Stomach (tissue), 9 donors: ENCODE measurements around the gene NPAS3. TPM values are rescaled to one million over a fixed set of nuclear protein-coding genes. Genes with fewer than 3 reads are reported as not detected.

Experiments
- DNase-seq, 2 donors: peaks; one replicate each; pipeline versions ENCODE4 v3.0.0 to v3.0.0-alpha.2; 2013 to 2019
- H3K27ac ChIP-seq, 5 donors: fragments of 200-600 bp in 4 of 5; sonication (generic) in 4 of 5; one replicate each; pipeline ENCODE4 v1.5.1; 2013 to 2019; ENCODE audit warnings: mild to moderate bottlenecking in 1 of 5, moderate library complexity in 1 of 5
- H3K27me3 ChIP-seq, 3 donors: fragments of 200-600 bp; sonication (generic); one replicate each; pipeline ENCODE4 v1.5.1; 2017 to 2019; ENCODE audit warnings: mixed run types in 1 of 3
- H3K36me3 ChIP-seq, 4 donors: fragments of 200-600 bp; sonication (generic); 1 replicate in 3 of 4; 2 replicates in 1 of 4; pipeline ENCODE4 v1.5.1; 2016 to 2019
- H3K4me1 ChIP-seq, 4 donors: fragments of 200-600 bp; sonication (generic); one replicate each; pipeline ENCODE4 v1.5.1; 2016 to 2019
- H3K4me3 ChIP-seq, 4 donors: fragments of 200-600 bp; sonication (generic) in 3 of 4; one replicate each; pipeline ENCODE4 v1.5.1; 2016 to 2019; ENCODE audit warnings: mild to moderate bottlenecking in 1 of 4
- H3K9me3 ChIP-seq, 4 donors: fragments of 200-600 bp; sonication (generic); one replicate each; pipeline ENCODE4 v1.5.1; 2016 to 2019
- EP300 ChIP-seq: sonication (generic); formaldehyde crosslinking; IDR thresholded peaks from one replicate; pipeline ENCODE4 v1.6.1; 2017; ENCODE audit warnings: antibody characterized with exemption
- POLR2A ChIP-seq, 4 donors: fragments of 450-650 bp; IDR thresholded peaks; one replicate each; pipeline ENCODE4 v1.6.1; 2016; ENCODE audit warnings: antibody characterized with exemption in 4 of 4, control low read depth in 2 of 4, mild to moderate bottlenecking in 1 of 4, moderate library complexity in 1 of 4
- POLR2AphosphoS5 ChIP-seq, 3 donors: sonication (generic); formaldehyde crosslinking; IDR thresholded peaks; one replicate each; pipeline ENCODE4 v1.6.1; 2016; ENCODE audit warnings: antibody characterized with exemption in 3 of 3
- WGBS, 5 donors: extraction: QIAGEN DNeasy Blood & Tissue Kit in 3 of 5; methylation state at CpG; one replicate each; pipeline versions ENCODE4 v1.1.5 to v1.1.7; 2013 to 2018; 5-methylcytosine and 5-hydroxymethylcytosine counted together
- intact Hi-C: fragments of 100-400 bp; cut with DNase I; formaldehyde crosslinking; loops from one replicate; pipeline ENCODE4 v1.15.1; 2023; ENCODE audit warnings: low total_unique reads
- polyA plus RNA-seq, 3 donors: library from polyadenylated mRNA; stranded (reverse); fragments of 200-250 nt; gene quantifications; one replicate each; pipeline ENCODE4 v1.2.3, GENCODE V29; 2013
- total RNA-seq, 5 donors: library from RNA; depleted of rRNA; stranded (reverse); fragments of >200 nt; gene quantifications; one replicate each; pipeline versions ENCODE4 v1.1.0 to v1.2.3, GENCODE V29; 2014 to 2016
- TF ChIP-seq, protein P1 (sequence below), 7 experiments: fragments of 450-650 bp in 4 of 7; fragments of 200-600 bp in 3 of 7; sonication (generic) in 3 of 7; IDR thresholded peaks; one replicate each; pipeline ENCODE4 v1.5.1; 2016 to 2019; ENCODE audit warnings: antibody characterized with exemption in 7 of 7, control low read depth in 2 of 7, mild to moderate bottlenecking in 1 of 7
- donor health status: healthy with polysubstance abuse.
- donor health status: Bipolar disorder and iron deficiency.
- donor health status: healthy.

The NPAS3 gene
- total and polyA plus RNA-seq, 8 donors: under 0.01 to 7.9 (median 0.76) TPM; not detected in 1

- no peaks in the 10 kb centered on the region for H3K36me3 ChIP-seq
- H3K4me1 ChIP-seq: no peaks in the 10 kb centered on the region
- no peaks in the 10 kb centered on the region for H3K27me3 ChIP-seq
- H3K27ac ChIP-seq: no peak overlapping the region
- no peak for DNase-seq
- no peaks in the 10 kb centered on the region for H3K9me3 ChIP-seq
- intact Hi-C loops: no loop called here
- TF ChIP-seq, protein P1, sequence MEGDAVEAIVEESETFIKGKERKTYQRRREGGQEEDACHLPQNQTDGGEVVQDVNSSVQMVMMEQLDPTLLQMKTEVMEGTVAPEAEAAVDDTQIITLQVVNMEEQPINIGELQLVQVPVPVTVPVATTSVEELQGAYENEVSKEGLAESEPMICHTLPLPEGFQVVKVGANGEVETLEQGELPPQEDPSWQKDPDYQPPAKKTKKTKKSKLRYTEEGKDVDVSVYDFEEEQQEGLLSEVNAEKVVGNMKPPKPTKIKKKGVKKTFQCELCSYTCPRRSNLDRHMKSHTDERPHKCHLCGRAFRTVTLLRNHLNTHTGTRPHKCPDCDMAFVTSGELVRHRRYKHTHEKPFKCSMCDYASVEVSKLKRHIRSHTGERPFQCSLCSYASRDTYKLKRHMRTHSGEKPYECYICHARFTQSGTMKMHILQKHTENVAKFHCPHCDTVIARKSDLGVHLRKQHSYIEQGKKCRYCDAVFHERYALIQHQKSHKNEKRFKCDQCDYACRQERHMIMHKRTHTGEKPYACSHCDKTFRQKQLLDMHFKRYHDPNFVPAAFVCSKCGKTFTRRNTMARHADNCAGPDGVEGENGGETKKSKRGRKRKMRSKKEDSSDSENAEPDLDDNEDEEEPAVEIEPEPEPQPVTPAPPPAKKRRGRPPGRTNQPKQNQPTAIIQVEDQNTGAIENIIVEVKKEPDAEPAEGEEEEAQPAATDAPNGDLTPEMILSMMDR (IDR thresholded peaks at IDR 0.05): no peak
- no peak for TF ChIP-seq EP300
- no peak for TF ChIP-seq POLR2AphosphoS5 (IDR thresholded peaks at IDR 0.05)
- no peak overlapping the region for H3K4me3 ChIP-seq
Observed at GRCh38 chr14:33386140-33386539, 447.5 kb downstream of the NPAS3 start.

DNA sequence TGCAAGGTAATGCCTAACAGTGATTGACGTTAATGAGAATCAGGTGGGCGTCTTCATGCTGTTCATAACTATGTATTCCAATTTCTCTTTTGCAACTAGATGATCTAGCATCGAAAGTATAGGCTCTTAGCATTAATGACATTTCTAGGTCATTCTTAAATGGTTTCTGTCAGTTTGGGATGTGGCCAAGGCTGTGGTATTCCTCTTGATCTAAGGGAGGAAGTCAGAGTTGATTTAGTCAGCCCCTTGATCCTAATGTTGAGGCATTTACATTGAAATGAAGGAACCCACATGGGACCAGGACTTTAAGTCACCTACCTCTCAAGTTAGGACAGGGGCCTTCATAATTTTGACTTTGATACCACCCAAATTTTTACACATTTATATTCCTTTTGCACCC lies 448.1 kb downstream of the NPAS3 start:
- no peaks in the 10 kb centered on the region for H3K4me1 ChIP-seq
- WGBS, 5 donors: 79 to 91% (median 90%) methylated on average over 3 of the region's 3 CpGs
- no peaks in the 10 kb centered on the region for H3K27me3 ChIP-seq
- intact Hi-C loops: no loop called here
- no peak overlapping the region for H3K4me3 ChIP-seq
- H3K9me3 ChIP-seq: no peaks in the 10 kb centered on the region
- no peaks in the 10 kb centered on the region for H3K36me3 ChIP-seq
- TF ChIP-seq, protein P1 (IDR thresholded peaks at IDR 0.05): no peak
- no peak for TF ChIP-seq POLR2A (IDR thresholded peaks at IDR 0.05)
- no peak for TF ChIP-seq POLR2AphosphoS5 (IDR thresholded peaks at IDR 0.05)
- no peak for TF ChIP-seq EP300
- DNase-seq: no peak
- no peak overlapping the region for H3K27ac ChIP-seq

- WGBS, 5 donors: 64 to 81% (median 79%) methylated on average over 2 of the region's 2 CpGs
- H3K36me3 ChIP-seq: no peaks in the 10 kb centered on the region
- H3K27me3 ChIP-seq: no peaks in the 10 kb centered on the region
- H3K4me3 ChIP-seq: no peak overlapping the region
- intact Hi-C loops: no loop called here
- no peak for TF ChIP-seq POLR2A (IDR thresholded peaks at IDR 0.05)
- TF ChIP-seq, protein P1 (IDR thresholded peaks at IDR 0.05): no peak
- TF ChIP-seq POLR2AphosphoS5 (IDR thresholded peaks at IDR 0.05): no peak
- no peak for TF ChIP-seq EP300
- H3K4me1 ChIP-seq: no peaks in the 10 kb centered on the region
- H3K9me3 ChIP-seq: no peaks in the 10 kb centered on the region
- no peak overlapping the region for H3K27ac ChIP-seq
- DNase-seq: no peak
Observed at GRCh38 chr14:33390335-33390734, 451.7 kb downstream of the NPAS3 start.

DNA sequence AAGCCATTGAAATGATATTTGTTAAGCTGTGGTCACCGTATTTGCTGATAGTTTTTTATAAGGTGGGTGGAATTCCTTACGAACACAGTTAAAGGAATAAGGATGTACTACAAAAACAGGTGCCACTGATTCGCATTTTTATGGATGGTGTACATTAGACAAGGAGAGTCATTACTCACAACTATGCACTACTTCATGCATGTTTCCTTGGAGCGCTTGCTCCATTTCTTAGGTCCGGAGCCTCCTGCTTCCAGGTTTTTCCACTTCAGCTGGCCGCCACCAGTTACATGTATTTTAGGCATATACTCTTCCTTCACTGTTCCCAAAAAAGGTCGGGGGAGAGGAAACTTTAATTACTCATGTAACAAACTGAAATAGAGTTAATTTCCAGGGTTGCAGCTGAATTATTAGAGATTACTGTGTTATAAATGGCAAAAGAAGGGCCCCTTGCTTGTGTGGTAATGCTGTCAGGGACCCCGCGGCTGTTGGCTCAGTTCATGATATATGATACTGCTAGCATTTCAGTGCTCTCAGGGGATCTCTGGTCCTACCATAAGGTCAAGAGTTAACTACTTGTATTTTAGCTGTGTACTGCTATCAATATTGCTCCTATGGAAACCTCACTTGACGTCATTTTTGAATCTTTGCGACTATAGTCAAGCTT lies 454.7 kb downstream of the NPAS3 start:
- intact Hi-C loops: no loop called here
- Histone ChIP-seq H3K27ac (no peak overlapping the region), H3K27me3 (no peaks in the 10 kb centered on the region), H3K9me3 (no peaks in the 10 kb centered on the region), H3K4me1 (no peaks in the 10 kb centered on the region), H3K4me3 (no peak overlapping the region), H3K36me3 (no peaks in the 10 kb centered on the region)
- TF ChIP-seq POLR2AphosphoS5 (IDR thresholded peaks at IDR 0.05) (no peak), EP300 (no peak), POLR2A (IDR thresholded peaks at IDR 0.05) (no peak)
- TF ChIP-seq, protein P1 (IDR thresholded peaks at IDR 0.05): no peak
- WGBS, 5 donors: 73 to 78% (median 76%) methylated on average over 11 of the region's 11 CpGs
- peak in 1 of 2 donors; percentile 57 for DNase-seq
